Liver (tissue), 3 donors: ENCODE measurements around the gene CRYBG1.

ENCODE experiments used
- ATF3 ChIP-seq: IDR thresholded peaks from 2 replicates; pipeline ENCODE4 v1.6.1; 2016; ENCODE audit warnings: antibody characterized with exemption
- CTCF ChIP-seq: fragments of 150-350 bp; IDR thresholded peaks from 2 replicates; pipeline ENCODE4 v1.5.1; 2017; ENCODE audit warnings: improper control_type of control experiment, low read depth, low read length; ENCODE audit not compliant: missing input control
- EGR1 ChIP-seq, 2 donors: IDR thresholded peaks; 2 replicates each; pipeline ENCODE4 v1.6.1; 2016 to 2018; ENCODE audit warnings: antibody characterized with exemption in 2 of 2, low read depth in 2 of 2
- GABPA ChIP-seq, 2 donors: IDR thresholded peaks in 1 of 2; conservative IDR thresholded peaks in 1 of 2; 2 replicates each; pipeline ENCODE4 v1.6.1; 2016; ENCODE audit warnings: antibody characterized with exemption in 2 of 2, mild to moderate bottlenecking in 1 of 2, moderate library complexity in 1 of 2
- HNF4A ChIP-seq, 2 donors: conservative IDR thresholded peaks; 2 replicates each; pipeline ENCODE4 v1.6.1; 2016; ENCODE audit warnings: antibody characterized with exemption in 2 of 2, mild to moderate bottlenecking in 2 of 2
- JUND ChIP-seq, 2 donors: IDR thresholded peaks; 2 replicates each; pipeline ENCODE4 v1.6.1; 2016; ENCODE audit warnings: antibody characterized with exemption in 2 of 2
- NR2F2 ChIP-seq: IDR thresholded peaks from 2 replicates; pipeline ENCODE4 v1.6.1; 2016; ENCODE audit warnings: antibody characterized with exemption
- RAD21 ChIP-seq, 2 donors: IDR thresholded peaks; 2 replicates each; pipeline ENCODE4 v1.6.1; 2016; ENCODE audit warnings: antibody characterized with exemption in 2 of 2, mild to moderate bottlenecking in 2 of 2
- RXRA ChIP-seq, 2 donors: IDR thresholded peaks; 2 replicates each; pipeline ENCODE4 v1.6.1; 2017 to 2018; ENCODE audit warnings: antibody characterized with exemption in 2 of 2, mild to moderate bottlenecking in 1 of 2
- SP1 ChIP-seq: IDR thresholded peaks from 2 replicates; pipeline ENCODE4 v1.6.1; 2018; ENCODE audit warnings: antibody characterized with exemption, mild to moderate bottlenecking
- TAF1 ChIP-seq: conservative IDR thresholded peaks from 2 replicates; pipeline ENCODE4 v1.6.1; 2016; ENCODE audit warnings: antibody characterized with exemption, mild to moderate bottlenecking
- YY1 ChIP-seq: IDR thresholded peaks from 2 replicates; pipeline ENCODE4 v1.6.1; 2016; ENCODE audit warnings: antibody characterized with exemption, mild to moderate bottlenecking
- TF ChIP-seq, protein P1 (sequence below): IDR thresholded peaks from 2 replicates; pipeline ENCODE4 v1.6.1; 2016; ENCODE audit warnings: antibody characterized with exemption
- TF ChIP-seq, protein P2 (sequence below): IDR thresholded peaks from 2 replicates; pipeline ENCODE4 v1.6.1; 2016; ENCODE audit warnings: antibody characterized with exemption, mild to moderate bottlenecking
- donor health status: healthy.
- donor health status: healthy.

GRCh38 chr6:106446287-106446885, 85.9 kb downstream of the CRYBG1 start:
- peak; percentile 50 for TF ChIP-seq CTCF
- TF ChIP-seq, protein P1, sequence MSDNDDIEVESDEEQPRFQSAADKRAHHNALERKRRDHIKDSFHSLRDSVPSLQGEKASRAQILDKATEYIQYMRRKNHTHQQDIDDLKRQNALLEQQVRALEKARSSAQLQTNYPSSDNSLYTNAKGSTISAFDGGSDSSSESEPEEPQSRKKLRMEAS, result no peak
- TF ChIP-seq NR2F2, result no peak
- TF ChIP-seq, protein P2, sequence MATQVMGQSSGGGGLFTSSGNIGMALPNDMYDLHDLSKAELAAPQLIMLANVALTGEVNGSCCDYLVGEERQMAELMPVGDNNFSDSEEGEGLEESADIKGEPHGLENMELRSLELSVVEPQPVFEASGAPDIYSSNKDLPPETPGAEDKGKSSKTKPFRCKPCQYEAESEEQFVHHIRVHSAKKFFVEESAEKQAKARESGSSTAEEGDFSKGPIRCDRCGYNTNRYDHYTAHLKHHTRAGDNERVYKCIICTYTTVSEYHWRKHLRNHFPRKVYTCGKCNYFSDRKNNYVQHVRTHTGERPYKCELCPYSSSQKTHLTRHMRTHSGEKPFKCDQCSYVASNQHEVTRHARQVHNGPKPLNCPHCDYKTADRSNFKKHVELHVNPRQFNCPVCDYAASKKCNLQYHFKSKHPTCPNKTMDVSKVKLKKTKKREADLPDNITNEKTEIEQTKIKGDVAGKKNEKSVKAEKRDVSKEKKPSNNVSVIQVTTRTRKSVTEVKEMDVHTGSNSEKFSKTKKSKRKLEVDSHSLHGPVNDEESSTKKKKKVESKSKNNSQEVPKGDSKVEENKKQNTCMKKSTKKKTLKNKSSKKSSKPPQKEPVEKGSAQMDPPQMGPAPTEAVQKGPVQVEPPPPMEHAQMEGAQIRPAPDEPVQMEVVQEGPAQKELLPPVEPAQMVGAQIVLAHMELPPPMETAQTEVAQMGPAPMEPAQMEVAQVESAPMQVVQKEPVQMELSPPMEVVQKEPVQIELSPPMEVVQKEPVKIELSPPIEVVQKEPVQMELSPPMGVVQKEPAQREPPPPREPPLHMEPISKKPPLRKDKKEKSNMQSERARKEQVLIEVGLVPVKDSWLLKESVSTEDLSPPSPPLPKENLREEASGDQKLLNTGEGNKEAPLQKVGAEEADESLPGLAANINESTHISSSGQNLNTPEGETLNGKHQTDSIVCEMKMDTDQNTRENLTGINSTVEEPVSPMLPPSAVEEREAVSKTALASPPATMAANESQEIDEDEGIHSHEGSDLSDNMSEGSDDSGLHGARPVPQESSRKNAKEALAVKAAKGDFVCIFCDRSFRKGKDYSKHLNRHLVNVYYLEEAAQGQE, result no peak
- no peak for TF ChIP-seq GABPA (IDR thresholded peaks at IDR 0.05 in 1 of 2, conservative IDR thresholded peaks at IDR 0.05 in 1 of 2)
- no peak for TF ChIP-seq TAF1
- TF ChIP-seq EGR1 (IDR thresholded peaks at IDR 0.05; ENCODE audit: low read depth in 2 of 2), result no peak
- peak; percentile 72 to 73 for TF ChIP-seq RAD21 (IDR thresholded peaks at IDR 0.05)
- no peak for TF ChIP-seq YY1
- TF ChIP-seq JUND (IDR thresholded peaks at IDR 0.05), result no peak
- TF ChIP-seq ATF3, result no peak
- TF ChIP-seq SP1, result no peak
- TF ChIP-seq RXRA (IDR thresholded peaks at IDR 0.05), result no peak
- no peak for TF ChIP-seq HNF4A (conservative IDR thresholded peaks at IDR 0.05)
